ENCODE results near the gene SPOCK1. TPM values are rescaled to one million over a fixed set of nuclear protein-coding genes. Genes with fewer than 3 reads are reported as not detected.

The SPOCK1 gene
- total and polyA plus RNA-seq, 2 of the 13 experiments (the other 11 are each of a cell fraction or from before 2014, with no cell fraction given), result 0.18 to 0.29 TPM

- ChIA-PET CTCF (ENCODE audit: low intra/inter-chr PET ratio, low total read pairs) (no interaction called here), POLR2A (no interaction called here)
- Histone ChIP-seq H3K4me1 (ENCODE audit: insufficient read depth, low read length) (no peaks in the 10 kb centered on the region), H2AFZ (ENCODE audit: low read length) (no peak overlapping the region), H3K4me3 (replicated peaks in 1 of 3; ENCODE audit: insufficient read depth in 1 of 3, low read depth in 2 of 3, low read length in 3 of 3) (no peak overlapping the region), H3K4me2 (ENCODE audit: low read depth, low read length) (no peak overlapping the region), H3K27ac (ENCODE audit: extremely low read length, insufficient read depth, low read length) (no peak overlapping the region), H3K27me3 (ENCODE audit: control insufficient read depth in 1 of 2, insufficient read depth in 2 of 2, low read length in 2 of 2) (peaks cover 0 to 2% of the 10 kb centered on the region in 2 experiments; a peak in 1 of 5 replicates), H3K79me2 (ENCODE audit: insufficient read depth, low read length) (no peaks in the 10 kb centered on the region), H4K20me1 (ENCODE audit: insufficient read depth, low read length) (no peaks in the 10 kb centered on the region), H3K9ac (ENCODE audit: insufficient read depth, low read depth, low read length) (no peak overlapping the region), H3K36me3 (replicated peaks in 1 of 2; ENCODE audit: control insufficient read depth in 1 of 2, insufficient read depth in 2 of 2, low read length in 2 of 2) (no peaks in the 10 kb centered on the region), H3K9me3 (ENCODE audit: low read length) (no peaks in the 10 kb centered on the region)
- WGBS (ENCODE audit: low lambda C conversion rate), result 3% methylated on average over 7 of the region's 7 CpGs
- ATAC-seq (no peak), DNase-seq (ENCODE audit: low spot score) (no peak), FAIRE-seq (no peak)
- intact Hi-C loops (cut with micrococcal nuclease; ENCODE audit: unreplicated experiment), result no loop called here
- in situ Hi-C loops (cut with HindIII; ENCODE audit: extremely low pct_ligation_motif_present, low pct_unique_long_range_greater_than_20kb), result no loop called here
- no TSS peak for BruUV-seq (replicated peaks)
- TF ChIP-seq TEAD3 (CRISPR knock-in tag; optimal IDR thresholded peaks at IDR 0.05; ENCODE audit: borderline replicate concordance) (no peak), JDP2 (CRISPR knock-in tag; IDR thresholded peaks at IDR 0.05; ENCODE audit: borderline replicate concordance) (no peak), NFE2 (CRISPR knock-in tag; IDR thresholded peaks at IDR 0.05) (no peak), ZNF362 (CRISPR knock-in tag; IDR thresholded peaks at IDR 0.05; ENCODE audit: borderline replicate concordance) (no peak), ATF1 (CRISPR knock-in tag; IDR thresholded peaks at IDR 0.05) (no peak), ZNF33A (CRISPR knock-in tag; IDR thresholded peaks at IDR 0.05; ENCODE audit: borderline replicate concordance) (no peak), NFIC (IDR thresholded peaks at IDR 0.05; ENCODE audit: low read length) (no peak), ZNF891 (CRISPR knock-in tag; IDR thresholded peaks at IDR 0.05) (no peak), ONECUT2 (CRISPR knock-in tag; IDR thresholded peaks at IDR 0.05) (no peak), ZNF704 (CRISPR knock-in tag; IDR thresholded peaks at IDR 0.05; ENCODE audit: borderline replicate concordance) (no peak), U2AF1 (optimal IDR thresholded peaks at IDR 0.05; ENCODE audit: low read depth, low read length) (no peak), ZNF256 (CRISPR knock-in tag; conservative IDR thresholded peaks at IDR 0.05) (no peak), ZNF740 (CRISPR knock-in tag; IDR thresholded peaks at IDR 0.05) (no peak), NAIF1 (CRISPR knock-in tag; IDR thresholded peaks at IDR 0.05; ENCODE audit: borderline replicate concordance) (no peak), HNF4G (IDR thresholded peaks at IDR 0.05; ENCODE audit: borderline replicate concordance, low read depth, low read length) (no peak), HNF4G (CRISPR knock-in tag; IDR thresholded peaks at IDR 0.05; ENCODE audit: borderline replicate concordance, low read depth) (no peak), TFE3 (CRISPR knock-in tag; IDR thresholded peaks at IDR 0.05) (no peak), ZNF260 (CRISPR knock-in tag; IDR thresholded peaks at IDR 0.05; ENCODE audit: borderline replicate concordance, low read depth) (no peak), ZNF160 (CRISPR knock-in tag; IDR thresholded peaks at IDR 0.05) (no peak), HIVEP1 (CRISPR knock-in tag; IDR thresholded peaks at IDR 0.05) (no peak), RFX5 (IDR thresholded peaks at IDR 0.05; ENCODE audit: low read depth, low read length) (no peak)
Measured at GRCh38 chr5:137072361-137073115, 426.6 kb downstream of the SPOCK1 start.
